HG02970 (cell line): ENCODE results near the gene ZBP1.

Experiments used
- ATAC-seq: cut with Tn5 transposase; IDR thresholded peaks from one replicate; pipeline ENCODE4 v1.9.1; 2021; ENCODE audit warnings: mild to moderate bottlenecking, moderate library complexity, moderate number of reproducible peaks; ENCODE audit not compliant: unreplicated experiment, low FRiP score

ZBP1 gene

GRCh38 chr20:57658833-57659516, 38.7 kb upstream of the ZBP1 start:
- ATAC-seq = no peak

GRCh38 chr20:57658447-57658832, 38.2 kb upstream of the ZBP1 start:
- ATAC-seq = no peak

- ATAC-seq = no peak
Observed at GRCh38 chr20:57657535-57658446, 37.6 kb upstream of the ZBP1 start.

GRCh38 chr20:57656821-57657534, 36.8 kb upstream of the ZBP1 start:
- no peak for ATAC-seq

- no peak for ATAC-seq
Observed at GRCh38 chr20:57656252-57656820, 36.1 kb upstream of the ZBP1 start.

GRCh38 chr20:57655809-57656155, 35.6 kb upstream of the ZBP1 start:
- ATAC-seq = no peak

- no peak for ATAC-seq
Observed at GRCh38 chr20:57654998-57655808, 35.0 kb upstream of the ZBP1 start.

GRCh38 chr20:57654363-57654997, 34.3 kb upstream of the ZBP1 start:
- ATAC-seq = no peak

GRCh38 chr20:57653910-57654309, 33.7 kb upstream of the ZBP1 start:
- no peak for ATAC-seq

GRCh38 chr20:57653546-57653900, 33.3 kb upstream of the ZBP1 start:
- no peak for ATAC-seq

- ATAC-seq = no peak
Observed at GRCh38 chr20:57652606-57653545, 32.6 kb upstream of the ZBP1 start.

GRCh38 chr20:57651881-57652605, 31.8 kb upstream of the ZBP1 start:
- no peak for ATAC-seq

GRCh38 chr20:57650756-57651483, 30.7 kb upstream of the ZBP1 start:
- ATAC-seq = no peak

GRCh38 chr20:57650266-57650665, 30.0 kb upstream of the ZBP1 start:
- no peak for ATAC-seq

GRCh38 chr20:57649617-57650015, 29.4 kb upstream of the ZBP1 start:
- no peak for ATAC-seq

- ATAC-seq = no peak
Observed at GRCh38 chr20:57648878-57649616, 28.8 kb upstream of the ZBP1 start.
